Activated gamma-delta T cell treated with anti-CD3 and anti-CD28 coated beads, Interleukin-2, amount 50 U/mL, for 16 hours (primary cell): Measurements from ENCODE around the gene MYBPC2.
A peak's percentile ranks its signal among the peaks of the same experiment; 100 is the strongest.
"Not testable (repeated sequence)": the region's sequence is repeated elsewhere in the genome, so short reads cannot be mapped to it uniquely, and the experiment has no call there.

ENCODE experiments used
- DNase-seq: peaks from one replicate; pipeline ENCODE4 v3.0.0-alpha.2; 2020; ENCODE audit warnings: low read depth

MYBPC2 gene

DNA sequence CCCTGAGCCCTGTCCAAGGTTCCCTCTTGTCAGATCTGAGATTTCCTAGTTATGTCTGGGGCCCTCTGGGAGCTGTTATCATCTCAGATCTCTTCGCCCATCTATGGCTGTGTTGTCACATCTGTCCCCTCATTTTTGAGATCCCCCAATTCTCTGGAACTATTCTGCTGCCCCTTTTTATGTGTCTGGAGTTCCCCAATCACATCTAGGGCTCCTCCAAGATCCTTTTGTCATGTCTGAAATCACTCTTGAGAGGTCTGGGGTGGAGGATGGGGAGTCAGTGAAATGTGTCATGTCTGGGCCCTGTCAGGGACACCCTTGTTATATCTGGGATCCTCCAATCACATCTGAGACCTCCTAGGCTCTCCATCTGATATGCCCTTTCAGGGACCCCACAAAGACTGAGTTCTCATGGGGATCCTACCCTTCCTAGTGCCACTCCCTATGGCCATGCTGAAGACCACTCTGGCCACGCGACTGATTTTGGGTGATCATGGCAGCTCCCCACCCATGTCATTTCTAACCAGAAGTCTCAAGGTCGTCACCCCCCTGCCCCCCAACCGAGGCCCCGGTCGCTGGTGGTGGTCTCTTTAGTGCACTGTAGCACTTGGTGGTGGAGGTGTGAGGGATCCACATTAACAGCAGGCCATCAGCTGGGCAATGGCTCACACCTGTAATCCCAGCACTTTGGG, 3.8 kb upstream of the MYBPC2 start:
- no peak for DNase-seq

DNA sequence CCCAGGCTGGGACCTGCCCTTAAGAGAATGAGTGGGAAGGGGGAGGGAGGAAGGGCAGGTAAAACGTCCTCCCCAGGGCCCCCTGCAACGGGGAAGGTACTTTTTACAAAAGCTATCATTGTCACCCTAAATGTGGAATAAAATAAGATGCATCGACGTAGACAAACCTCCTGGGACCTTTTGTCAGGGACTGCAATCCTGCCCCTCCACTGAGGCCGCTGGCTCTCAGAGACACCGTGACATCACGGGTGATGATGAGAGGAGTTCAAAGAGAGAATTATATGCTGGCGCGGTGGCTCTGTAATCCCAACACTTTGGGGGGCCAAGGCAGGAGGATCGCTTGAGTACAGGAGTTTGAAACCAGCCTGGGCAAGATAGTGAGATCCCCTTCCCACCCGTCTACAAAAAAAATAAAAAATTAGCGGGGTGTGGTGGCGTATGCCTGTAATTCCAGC, 1.8 kb upstream of the MYBPC2 start:
- DNase-seq = no peak

DNA sequence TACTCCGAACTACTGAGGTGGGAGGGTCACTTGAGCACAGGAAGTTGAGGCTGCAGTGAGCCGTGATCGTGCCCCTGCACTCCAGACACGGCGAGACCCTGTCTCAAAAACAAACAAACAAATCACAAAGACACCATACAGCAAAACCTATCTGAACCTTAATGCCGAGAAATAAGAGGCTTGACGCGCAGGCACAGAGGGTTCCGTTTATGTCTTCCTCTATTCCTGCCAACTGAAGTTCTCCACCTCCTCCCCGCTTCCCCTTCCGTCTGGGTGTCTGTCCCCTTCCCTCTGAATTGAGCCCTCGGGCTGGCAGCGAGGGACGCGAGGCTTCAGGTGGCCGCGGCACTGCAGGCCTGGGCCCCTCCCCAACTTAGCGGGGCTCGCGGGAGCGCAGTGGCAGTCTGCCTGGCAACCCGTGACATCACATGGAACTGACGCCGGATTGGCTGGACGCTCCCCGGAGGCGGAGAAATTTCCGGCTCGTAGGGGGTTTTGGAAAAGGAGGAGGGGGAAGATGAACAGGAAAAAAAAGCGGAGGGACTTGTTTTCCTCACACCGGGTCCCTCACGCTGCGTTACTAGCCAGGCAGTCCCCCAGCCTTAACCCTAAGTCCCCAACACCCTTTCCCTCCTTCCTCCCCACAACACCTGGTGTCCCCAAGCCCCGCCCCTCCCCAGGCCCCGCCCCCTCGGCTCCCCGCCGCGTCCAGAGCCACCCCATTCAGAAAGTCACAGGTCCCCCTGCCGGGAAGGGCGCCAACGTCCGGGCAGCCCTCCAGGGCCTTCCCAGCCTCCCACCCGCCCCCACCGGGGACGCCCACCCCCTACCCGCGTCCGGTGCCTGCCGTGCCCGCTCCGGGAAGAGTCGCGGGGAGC, 1.1 kb upstream of the MYBPC2 start:
- peak; percentile 70 for DNase-seq

DNA sequence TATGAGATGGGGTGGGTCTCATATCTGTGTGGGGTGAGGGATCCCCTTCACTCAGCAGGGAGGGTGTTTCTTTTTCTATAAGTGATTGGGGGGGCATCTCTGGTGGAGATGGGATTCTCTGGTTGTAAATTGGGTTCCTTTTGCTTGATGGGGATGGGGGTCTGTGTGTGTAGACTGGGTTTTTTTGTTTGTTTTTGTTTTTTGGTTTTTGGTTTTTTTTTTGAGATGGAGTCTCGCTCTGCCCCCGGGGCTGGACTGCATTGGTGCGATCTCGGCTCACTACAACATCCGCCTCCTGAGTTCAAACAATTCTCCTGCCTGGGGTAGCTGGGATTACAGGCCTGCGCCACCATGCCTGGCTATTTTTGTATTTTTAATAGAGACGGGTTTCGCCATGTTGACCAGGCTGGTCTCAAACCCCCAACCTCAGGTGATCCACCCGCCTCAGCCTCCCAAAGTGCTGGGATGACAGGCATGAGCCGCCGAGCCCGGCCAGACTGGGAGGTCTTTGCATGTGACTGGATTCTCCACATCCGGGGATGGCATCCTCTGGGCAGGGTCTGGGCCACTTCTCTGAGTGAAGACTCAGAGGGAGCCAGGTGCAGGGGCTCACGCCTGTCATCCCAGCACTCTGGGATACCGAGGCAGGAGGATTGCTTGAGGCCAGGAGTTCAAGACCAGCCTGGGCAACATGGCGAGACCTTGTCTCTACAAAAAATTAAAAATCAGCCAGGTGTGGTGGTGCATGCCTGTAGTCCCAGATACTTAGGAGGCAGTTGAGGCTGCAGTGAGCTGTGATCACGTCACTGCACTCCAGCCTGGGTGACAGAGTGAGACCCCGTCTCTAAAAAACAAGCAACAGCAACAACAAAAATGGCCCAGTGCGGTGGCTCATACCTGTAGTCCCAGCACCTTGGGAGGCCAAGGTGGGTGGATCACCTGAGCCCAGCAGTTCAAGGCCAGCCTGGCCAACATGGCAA, 799 bp downstream of the MYBPC2 start:
- no peak for DNase-seq

DNA sequence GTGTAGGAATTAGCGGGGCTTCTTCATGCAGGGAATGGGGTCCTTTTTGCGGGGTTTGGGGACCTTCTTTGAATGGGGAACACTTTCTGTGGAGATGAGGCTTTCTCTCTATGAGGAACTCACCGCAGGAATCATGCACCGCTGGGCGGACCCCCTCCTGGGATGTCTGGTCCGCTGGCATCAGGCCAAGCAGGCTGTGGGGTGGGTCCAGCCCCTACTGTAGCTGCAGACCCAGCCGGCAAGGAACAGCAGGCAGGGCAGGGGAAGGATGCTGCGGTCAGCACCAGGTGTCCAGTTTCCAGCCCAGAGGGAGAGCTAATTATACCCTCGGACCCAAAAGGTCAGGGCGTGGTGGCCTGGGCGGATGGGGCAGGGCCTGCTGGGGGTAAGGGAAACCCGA, 1.8 kb downstream of the MYBPC2 start:
- DNase-seq = no peak

DNA sequence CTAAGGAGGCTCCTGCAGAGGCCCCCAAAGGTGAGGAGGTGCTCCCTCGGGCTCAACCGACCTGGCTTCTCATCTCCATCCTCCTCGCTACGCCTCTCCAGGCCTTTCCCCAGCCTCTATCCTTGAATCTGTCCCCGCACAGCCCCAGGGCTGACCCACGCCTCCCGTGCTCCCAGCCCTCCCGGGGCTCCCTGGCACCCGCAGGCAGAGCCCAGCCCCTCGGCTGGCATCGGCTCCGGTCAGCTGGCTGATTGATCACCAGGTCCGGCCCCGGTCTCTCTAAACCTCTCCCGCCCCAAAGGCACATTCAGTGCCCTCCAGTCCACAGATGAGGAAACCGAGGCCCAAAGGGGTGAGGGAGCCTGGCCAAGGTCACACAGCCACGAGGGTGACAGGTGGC, 2.5 kb downstream of the MYBPC2 start:
- DNase-seq = no peak

DNA sequence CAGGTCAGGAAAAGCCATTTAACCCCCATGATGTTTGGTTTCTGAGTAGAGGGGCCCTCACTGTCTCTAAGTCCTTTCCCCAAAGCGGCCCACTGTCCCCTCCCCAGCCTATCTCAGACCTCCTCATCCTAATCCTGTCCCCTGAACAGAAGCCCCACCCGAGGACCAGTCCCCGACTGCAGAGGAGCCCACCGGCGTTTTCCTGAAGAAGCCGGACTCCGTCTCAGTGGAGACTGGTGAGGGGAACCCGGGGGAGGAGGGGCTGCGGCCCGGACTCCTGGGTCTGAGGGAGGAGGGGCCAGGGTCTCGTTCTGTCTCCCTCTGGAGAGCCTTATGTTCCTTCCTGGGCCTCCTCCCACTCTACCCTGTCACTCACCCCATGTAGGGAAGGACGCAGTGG, 2.9 kb downstream of the MYBPC2 start:
- no peak for DNase-seq

DNA sequence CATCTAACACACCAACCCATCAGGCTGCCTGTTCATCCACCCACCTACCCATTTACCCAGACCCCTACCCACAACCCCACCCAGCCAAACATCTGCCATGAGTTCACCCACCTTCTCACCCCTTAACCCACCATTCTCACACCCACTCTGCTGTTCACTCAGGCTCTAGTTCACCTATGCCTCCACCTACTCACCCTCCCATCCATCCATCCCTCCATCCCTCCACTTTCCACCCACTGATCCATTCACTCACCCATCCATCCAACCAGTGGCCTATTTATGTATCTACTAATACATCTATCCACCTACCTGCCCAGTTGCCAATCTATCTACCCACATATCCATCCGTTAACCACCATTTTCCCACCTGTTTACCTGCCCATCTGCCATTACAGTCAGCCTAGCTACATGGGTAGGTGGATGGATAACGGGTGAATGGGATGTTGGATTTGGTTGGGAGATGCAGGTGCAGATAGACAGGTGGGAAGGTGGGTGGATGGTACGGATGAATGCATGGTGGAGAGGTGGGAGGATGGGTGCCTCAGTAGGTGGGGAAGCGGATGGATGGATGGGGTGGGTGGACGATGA, 5.3 kb downstream of the MYBPC2 start:
- DNase-seq = no peak

DNA sequence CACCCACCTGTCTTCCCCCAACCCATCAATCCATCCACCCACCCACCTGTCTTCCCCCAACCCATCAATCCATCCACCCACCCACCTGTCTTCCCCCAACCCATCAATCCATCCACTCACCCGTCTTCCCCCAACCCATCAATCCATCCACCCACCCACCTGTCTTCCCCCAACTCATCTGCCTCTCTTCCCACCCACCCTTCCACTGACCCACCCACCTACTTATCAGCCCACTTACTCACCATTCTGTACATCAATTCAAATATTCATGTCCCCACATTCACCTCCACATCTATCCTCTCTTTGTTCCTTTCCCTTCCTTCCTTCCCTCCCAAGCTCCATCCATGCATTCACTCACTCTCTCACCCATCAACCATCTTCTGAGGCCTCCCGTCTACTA, 6.4 kb downstream of the MYBPC2 start:
- DNase-seq = not testable (repeated sequence)

DNA sequence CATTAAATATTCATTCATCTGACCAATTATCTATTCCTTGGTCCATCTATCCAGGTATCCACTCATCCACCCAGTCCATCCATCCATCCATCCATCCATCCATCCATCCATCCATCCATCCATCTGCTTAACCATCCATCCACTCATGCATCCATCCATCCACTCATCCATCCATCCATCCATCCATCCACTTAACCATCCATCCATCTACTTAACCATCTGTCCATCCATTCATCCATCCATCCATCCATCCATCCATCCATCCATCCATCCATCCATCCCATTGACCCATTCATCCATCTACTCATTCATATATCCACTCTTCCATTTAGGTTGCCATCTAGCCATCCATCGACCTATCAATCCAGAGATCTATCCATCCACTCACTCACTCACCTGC, 11.4 kb downstream of the MYBPC2 start:
- no peak for DNase-seq

DNA sequence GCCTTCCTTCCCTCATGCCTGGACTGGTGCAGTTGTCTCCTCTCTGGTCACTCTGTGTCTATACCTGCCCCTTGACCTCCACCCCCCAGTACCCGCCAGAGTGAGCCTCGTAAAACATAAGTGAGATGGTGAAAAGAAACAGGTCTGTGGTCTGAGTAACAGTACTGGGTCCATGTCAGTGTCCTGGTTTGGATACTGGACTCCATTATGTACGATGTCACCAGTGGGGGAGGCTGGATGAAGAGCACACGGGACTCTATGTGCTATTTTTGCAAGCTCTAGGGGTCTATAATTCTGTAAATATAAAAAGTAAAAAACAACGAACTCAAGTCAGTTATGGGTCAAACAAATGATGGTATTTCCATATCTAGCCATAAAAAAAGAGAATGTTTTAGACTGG, 14.4 kb downstream of the MYBPC2 start:
- DNase-seq = no peak

DNA sequence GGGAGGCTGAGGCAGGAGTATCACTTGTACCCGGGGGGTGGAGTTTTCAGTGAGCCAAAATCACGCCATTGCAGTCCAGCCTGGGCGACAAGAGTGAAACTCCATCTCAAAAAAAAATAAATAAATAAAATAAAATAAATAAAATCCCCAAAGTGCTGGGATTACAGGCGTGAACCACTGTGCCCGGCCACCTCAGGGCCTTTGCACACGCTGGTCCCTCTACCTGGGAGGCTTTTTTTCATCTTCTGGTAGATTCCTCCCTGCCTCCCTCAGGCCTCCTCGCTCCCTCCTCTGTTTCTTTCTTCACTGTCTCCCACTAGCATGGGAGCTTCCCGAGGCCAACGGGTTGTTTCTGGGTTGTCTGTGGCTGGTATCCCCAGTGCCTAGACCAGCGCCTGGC, 15.1 kb downstream of the MYBPC2 start:
- DNase-seq = no peak

DNA sequence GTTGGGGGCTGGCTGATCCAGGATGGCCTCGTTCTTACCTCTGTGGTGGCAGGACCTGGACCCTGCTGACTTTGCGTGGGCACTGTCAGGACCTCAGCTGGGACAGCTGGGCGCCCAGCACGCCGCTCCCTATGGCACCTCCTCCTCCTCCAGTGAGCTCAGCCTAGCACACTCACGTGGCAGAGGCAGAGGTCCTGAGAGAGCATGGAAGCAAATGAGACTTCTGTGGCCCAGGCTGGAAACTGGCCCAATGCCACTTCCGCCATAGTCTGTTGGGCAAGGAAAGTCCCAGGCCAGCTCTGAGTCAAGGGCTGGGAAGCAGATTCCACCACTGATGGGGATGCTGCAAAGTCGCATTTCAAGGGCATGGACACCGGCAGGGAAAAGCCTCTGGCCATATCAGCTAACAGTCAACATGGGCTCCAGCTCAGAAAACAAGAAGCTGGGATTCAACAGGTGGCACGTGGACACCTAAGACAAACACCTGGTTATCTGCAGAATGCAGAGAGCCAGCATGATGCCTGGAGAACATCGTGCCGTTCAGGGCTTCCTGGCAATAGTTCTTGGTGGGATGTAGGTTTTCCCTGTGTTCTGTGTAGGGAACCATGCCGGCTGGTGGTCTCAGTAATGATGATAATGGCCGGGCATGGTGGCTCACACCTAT, 16.7 kb downstream of the MYBPC2 start:
- DNase-seq = no peak

DNA sequence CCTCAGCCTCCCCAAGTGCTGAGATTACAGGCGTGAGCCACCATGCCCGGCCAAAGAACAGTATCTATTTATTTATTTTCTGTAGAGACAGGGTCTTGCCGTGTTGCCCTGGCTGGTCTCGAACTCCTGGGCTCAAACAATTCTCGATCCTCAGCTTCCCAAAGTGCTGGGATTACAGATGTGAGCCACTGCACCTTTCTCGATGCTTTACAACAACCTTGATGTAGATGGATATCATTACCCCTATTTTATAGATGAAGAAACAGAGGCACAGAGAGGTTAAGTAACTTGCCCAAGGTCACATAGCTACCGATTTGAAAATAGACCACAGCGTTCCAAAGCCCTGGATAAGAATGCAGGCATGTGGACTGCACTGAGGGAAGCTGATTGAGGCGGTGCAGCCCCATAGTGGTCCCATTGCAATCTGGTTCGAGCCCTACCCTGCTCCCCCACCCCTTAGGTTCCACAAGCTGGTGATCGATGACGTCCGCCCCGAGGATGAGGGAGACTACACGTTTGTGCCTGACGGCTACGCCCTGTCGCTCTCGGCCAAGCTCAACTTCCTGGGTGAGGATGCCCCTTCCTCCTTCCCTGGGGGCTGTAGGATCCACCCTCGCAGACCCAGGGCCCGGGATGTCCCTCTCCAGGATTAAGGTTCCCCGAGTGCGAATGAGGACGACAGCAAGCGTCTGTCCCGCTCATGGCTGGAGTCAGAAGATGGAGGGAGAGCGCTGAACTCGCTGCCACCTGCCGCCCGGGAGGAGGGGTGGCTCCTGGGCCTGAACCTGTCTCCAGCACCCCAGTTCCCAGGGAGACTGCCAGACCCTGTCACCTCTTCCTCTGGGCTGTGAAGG, 17.9 kb downstream of the MYBPC2 start:
- no peak for DNase-seq

DNA sequence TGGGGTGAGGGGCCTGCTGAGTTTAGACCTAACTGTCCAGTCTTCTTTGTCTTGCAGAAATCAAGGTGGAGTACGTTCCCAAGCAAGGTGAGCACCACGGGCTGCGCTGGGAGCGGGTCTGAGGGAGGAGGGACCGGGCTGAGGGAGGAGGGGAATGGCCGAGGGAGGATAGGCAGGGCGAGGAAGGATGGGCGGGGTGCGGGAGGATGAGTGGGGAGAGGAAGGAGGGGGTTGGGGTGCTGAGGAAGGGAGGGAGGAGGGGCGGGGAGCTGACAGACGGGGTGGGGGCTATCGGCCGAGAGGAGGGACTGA, 18.5 kb downstream of the MYBPC2 start:
- no peak for DNase-seq

DNA sequence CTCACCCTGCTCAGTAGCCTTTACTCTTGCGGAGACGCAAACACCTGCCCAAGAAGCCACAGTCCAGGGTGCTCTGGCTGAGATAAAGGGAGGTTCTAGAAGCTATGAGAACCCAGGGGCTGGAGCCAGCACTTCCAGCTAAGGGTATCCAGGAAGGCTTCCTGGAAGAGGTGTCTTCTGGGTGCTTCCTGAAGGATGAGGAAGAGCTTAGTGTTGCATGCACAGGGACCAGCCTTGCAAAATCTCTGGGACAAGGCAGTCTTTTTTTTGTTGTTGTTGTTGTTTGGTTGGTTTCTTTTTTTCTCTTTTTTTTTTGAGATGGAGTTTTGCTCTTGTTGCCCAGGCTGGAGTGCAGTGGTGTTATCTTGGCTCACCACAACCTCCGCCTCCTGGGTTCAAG, 20.6 kb downstream of the MYBPC2 start:
- DNase-seq = no peak

DNA sequence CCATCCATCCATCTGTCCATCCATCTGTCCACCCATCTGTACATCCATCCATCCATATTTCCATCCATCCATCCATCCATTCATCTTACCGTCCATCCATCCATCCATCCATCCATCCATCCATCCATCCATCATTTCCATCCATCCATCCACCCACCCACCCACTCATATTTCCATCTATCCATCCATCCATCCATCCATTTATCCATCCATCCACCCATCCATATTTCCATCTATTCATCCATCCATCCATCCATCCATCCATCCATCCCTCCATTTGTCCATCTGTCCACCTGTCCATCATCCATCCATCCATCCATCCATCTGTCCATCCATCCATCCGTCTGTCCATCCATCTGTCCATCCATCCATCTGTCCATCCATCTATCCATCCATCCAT, 23.3 kb downstream of the MYBPC2 start:
- DNase-seq = no peak

DNA sequence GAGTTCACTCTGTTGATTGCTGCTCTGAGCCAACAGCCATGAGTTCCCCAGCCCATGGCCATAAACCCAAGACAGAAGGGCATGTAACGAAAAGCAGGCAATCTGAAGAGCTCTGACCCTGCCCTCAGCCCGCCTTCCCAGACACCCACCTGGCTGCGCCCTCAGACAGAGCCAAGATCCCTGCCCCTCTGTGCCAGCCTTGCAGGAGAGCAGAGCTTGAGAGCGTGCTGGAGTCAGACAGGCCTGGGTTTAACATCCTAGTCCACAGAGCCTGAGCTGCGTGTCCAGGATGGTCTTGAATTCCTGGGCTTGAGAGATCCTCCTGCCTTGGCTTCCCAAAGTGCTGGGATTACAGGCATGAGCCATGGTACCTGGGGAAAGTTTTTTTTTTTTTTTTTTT, 24.6 kb downstream of the MYBPC2 start:
- no peak for DNase-seq

DNA sequence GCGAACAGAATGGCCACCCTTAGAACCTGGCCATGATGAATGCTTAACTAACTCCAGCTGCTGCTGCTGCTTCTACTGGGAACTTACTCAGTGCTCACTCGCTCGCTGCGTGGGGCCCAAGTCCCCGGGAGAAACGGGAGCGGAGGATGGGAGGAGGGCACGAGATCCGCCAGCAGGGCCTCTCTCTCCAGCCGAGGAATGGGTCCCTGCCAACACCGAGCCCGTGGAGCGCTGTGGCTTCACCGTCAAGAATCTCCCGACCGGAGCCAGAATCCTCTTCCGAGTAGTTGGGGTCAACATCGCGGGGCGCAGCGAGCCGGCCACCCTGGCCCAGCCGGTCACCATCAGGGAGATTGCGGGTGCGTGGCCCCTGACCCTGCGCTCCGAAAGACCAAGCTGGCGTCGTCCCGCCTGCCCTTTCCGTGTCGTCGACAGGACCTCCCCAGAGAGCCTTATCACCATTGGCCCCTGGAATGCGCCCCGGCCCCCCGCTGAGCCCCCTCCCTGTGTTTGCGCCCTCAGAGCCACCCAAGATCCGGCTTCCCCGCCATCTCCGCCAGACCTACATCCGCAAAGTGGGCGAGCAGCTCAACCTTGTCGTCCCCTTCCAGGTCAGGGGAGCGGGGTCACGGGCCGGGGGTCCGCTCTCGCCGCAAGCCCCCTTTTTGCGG, 25.8 kb downstream of the MYBPC2 start:
- DNase-seq = no peak

DNA sequence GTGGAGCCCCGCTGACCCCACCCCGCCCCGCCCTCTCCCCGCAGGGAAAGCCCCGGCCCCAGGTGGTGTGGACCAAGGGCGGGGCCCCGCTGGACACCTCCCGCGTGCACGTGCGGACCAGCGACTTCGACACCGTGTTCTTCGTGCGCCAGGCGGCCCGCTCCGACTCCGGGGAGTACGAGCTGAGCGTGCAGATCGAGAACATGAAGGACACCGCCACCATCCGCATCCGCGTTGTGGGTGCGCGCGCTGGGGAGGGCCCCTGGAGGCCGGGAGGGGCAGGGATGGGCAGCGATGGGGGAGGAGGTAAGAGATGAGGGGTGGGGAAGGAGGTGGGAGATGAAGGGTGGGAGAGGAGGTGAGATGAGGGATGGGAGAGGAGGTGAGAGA, 26.4 kb downstream of the MYBPC2 start:
- no peak for DNase-seq
